HFF-Myc (cell line): ENCODE data around the gene ZNF319.

Experiments used
- DNase-seq: peaks from one replicate; pipeline ENCODE4 v3.0.0-alpha.2; 2011; ENCODE audit warnings: low read depth; ENCODE audit errors: extremely low read depth
- H3K4me3 ChIP-seq: replicated peaks from 2 replicates; pipeline ENCODE4 v1.5.1; 2011; ENCODE audit warnings: low read depth, mild to moderate bottlenecking, control low read depth, low read length
- TF ChIP-seq, protein P1 (sequence below): IDR thresholded peaks from 2 replicates; pipeline ENCODE4 v1.5.1; 2012; ENCODE audit warnings: mild to moderate bottlenecking, low read depth, low read length, control low read depth; ENCODE audit errors: missing control alignments

ZNF319 gene

DNA sequence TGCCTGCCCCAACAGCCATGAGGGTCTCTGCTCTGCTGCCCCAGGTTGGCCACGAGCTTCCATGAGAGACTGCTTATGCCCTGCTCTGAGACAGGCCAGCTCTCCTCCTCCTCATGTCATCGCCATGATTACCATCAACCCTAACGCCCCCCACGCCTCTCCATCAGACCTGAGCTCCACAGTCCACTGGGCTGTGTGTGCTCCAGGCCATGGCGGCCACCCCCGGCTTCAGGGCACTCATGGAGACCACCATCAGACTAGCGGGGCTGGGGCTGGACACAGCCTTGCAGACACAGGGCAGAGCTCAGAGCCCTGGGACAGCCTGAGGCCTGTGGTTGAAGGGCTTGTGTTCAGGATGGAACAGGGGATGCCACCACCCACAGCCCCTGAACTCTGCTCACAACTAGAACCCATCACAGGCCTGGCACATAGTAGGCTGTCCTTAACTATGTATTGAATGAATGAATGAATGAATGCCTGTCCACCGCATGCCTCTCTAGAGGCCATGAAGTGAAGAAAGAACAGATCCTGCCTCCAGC is 44.1 kb downstream of the ZNF319 start:
- H3K4me3 ChIP-seq = no peak overlapping the region
- no peak for DNase-seq
- TF ChIP-seq, protein P1, sequence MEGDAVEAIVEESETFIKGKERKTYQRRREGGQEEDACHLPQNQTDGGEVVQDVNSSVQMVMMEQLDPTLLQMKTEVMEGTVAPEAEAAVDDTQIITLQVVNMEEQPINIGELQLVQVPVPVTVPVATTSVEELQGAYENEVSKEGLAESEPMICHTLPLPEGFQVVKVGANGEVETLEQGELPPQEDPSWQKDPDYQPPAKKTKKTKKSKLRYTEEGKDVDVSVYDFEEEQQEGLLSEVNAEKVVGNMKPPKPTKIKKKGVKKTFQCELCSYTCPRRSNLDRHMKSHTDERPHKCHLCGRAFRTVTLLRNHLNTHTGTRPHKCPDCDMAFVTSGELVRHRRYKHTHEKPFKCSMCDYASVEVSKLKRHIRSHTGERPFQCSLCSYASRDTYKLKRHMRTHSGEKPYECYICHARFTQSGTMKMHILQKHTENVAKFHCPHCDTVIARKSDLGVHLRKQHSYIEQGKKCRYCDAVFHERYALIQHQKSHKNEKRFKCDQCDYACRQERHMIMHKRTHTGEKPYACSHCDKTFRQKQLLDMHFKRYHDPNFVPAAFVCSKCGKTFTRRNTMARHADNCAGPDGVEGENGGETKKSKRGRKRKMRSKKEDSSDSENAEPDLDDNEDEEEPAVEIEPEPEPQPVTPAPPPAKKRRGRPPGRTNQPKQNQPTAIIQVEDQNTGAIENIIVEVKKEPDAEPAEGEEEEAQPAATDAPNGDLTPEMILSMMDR = no peak

DNA sequence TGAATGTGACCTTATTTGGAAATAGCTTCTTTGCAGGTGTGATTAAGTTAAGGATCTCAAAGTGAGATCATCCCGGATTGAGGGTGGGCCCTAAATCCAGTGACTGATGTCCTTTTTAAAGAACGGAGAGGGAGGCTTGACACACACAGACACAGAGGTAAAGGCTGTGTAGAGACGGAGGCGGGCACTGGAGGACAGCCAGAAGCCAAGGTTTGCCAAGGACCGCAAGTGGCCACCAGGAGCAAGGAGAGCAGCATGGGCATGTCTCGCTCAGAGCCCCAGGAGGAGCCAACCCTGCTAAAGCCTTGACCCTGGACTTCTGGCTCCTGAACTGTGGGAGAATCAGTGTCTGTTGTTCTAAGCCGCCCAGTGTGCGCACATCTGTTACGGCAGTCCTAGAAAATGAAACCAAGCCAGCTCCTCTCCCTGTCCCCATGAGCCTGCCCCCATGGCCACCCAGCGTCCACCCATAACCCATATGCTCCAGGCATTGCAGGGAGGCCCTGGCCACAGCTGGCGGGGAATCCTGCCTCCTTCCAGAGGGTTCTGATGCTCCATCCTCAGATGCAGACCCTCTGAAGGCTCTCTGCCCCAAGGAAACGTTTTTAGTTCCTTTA is 44.8 kb downstream of the ZNF319 start:
- no peak overlapping the region for H3K4me3 ChIP-seq
- TF ChIP-seq, protein P1 = no peak
- no peak for DNase-seq

- no peak for DNase-seq
- H3K4me3 ChIP-seq = no peak overlapping the region
- TF ChIP-seq, protein P1 = no peak
These were observed 46.6 kb downstream of the ZNF319 start for GRCh38 chr16:57953857-57954256.

DNA sequence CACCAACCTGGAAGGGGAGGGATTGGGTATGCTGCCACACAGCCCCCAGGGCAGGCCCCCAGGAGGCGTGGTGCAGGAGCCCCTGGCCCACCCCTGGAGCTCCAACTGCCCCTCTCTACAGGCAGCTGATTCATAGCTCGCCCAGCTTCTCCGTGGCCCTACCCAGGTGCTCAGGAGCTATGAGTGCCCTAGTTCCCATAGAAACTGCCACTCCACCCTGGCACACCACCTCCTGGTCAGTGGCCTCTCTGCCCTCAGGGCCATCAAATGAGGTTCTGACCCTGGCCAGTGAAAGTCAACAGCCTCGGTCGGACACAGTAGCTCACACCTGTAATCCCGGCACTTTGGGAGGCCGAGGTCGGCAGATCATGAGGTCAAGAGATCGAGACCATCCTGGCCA is 47.6 kb downstream of the ZNF319 start:
- no peak overlapping the region for H3K4me3 ChIP-seq
- TF ChIP-seq, protein P1 = no peak
- no peak for DNase-seq

GRCh38 chr16:57951204-57951960 is 49.1 kb downstream of the ZNF319 start:
- TF ChIP-seq, protein P1 = no peak
- DNase-seq = no peak
- H3K4me3 ChIP-seq = no peak overlapping the region

DNA sequence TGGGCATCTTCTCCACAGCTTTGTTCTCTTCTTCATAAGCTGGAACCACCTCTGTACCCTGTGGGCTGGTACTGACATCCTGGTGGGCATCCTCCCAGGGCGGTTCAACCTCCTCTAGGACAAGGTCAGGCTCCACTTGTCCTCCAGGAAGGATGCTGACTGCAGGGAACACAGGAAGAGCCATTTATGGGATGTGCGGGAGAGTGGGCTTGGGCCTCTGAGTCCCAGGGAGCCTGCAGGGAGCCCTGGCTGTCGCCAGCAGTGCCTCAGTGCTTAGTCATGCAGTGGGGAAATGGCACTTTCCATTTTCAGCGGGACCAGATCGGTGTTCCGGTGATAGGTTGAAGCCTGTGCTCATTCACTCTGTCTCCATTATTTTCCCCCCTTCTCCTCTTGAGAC is 50.1 kb downstream of the ZNF319 start:
- TF ChIP-seq, protein P1 = no peak
- DNase-seq = no peak
- no peak overlapping the region for H3K4me3 ChIP-seq
